GM19372 (cell line): ENCODE data around the gene ANKRD28.

Experiments used
- ATAC-seq: cut with Tn5 transposase; IDR thresholded peaks from one replicate; pipeline ENCODE4 v1.9.1; 2021; ENCODE audit warnings: mild to moderate bottlenecking, low read depth, moderate library complexity; ENCODE audit not compliant: unreplicated experiment

ANKRD28 gene

DNA sequence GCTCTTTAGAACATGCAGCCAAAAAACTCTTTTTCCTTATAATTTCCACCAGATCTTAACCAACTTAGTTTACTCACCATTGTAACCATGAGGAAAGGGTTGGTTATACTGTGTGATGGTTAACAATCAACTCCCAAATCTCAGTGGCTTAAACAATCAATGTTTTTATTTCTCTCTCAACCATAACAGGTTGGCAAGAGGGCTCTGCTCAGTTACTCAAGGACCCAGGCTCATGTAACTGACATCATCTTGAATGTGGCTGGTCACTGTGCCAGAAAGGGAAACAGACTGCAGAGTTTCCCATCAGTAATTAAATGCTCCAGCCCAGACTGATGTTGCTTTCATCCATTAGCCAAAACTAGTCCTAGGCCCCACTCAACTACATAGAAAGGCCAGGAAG is 69.0 kb downstream of the ANKRD28 start:
- ATAC-seq, result no peak

DNA sequence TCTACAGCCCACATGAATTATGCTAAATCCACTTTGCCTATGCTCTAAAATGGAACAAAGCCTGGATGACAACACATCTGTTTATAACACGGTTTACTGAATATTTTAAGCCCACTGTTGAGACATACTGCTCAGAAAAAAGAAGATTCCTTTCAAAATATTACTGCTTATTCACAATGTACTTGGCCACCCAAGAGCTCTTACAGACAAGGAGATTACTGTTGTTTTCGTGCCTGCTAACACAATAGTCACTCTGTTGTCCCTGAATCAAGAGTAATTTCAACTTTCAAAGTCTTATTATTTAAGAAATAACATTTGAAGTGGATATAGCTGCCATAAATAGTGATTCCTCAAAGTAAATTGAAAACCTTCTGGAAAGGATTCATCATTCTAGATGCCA is 70.9 kb downstream of the ANKRD28 start:
- no peak for ATAC-seq

GRCh38 chr3:15726043-15726442 is 71.7 kb downstream of the ANKRD28 start:
- ATAC-seq, result peak; percentile 78

- ATAC-seq, result no peak
Observed at GRCh38 chr3:15724446-15724845, 73.3 kb downstream of the ANKRD28 start.

DNA sequence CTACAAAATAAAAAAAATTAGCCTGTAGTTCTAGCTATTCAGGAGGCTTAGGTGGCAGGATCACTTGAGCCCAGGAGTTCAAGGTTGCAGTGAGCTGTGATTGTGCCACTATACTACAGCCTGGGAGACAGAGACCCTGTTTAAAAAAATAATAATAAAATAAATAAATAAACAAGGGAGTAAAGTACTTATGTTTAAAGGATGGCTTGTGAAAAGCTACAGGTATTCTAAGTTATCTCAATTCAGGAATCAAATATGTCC is 74.2 kb downstream of the ANKRD28 start:
- ATAC-seq, result no peak

DNA sequence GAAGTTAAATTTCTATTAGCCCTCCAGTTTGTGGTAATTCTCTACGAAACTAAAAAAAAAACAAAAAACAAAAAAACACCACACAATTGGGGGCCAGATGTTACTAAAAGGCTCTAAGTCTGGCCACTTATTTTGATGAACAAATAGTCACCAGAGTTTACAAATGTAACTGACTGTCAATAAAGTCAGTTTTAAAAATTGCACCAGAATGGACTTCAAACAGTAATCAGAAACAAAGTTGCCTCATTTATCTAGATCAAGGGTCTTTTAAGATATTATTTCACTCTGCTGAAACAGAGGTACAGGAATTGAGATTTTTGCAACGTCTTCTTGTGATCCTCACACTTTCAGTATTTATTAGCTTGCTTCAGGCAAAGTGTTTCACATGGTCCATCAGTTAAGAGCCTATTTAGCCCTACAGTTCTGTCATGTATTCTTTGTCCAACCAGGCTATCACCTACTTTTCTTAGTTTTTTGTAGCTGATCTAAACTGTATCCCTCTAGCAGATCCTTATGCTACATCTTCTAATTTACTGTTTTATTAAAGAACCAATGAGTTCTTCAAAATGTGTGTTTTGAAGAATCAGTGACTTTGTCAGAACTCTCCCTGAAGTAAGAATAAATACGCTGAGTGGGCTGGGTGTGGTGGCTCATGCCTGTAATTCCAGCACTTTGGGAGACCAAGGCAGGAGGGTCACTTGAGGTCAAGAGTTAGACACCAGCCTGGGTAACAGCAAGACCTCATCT is 74.7 kb downstream of the ANKRD28 start:
- no peak for ATAC-seq

DNA sequence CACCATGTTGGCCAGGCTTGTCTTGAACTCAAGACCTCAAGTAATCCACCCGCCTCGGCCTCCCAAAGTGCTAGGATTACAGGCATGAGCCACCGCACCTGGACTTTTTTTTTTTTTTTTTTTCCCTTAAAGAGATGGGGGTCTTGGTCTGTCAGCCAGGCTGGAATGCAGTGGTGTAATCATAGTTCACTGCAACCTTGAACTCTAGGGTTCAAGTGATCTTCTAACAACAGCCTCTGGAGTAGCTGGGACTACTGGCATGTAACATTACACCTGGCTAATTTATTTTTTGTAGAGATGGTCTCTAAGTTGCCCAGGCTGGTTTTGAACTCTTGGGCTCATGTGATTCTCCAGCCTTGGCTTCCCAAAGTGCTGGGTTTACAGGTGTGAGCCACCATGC is 81.6 kb downstream of the ANKRD28 start:
- no peak for ATAC-seq

DNA sequence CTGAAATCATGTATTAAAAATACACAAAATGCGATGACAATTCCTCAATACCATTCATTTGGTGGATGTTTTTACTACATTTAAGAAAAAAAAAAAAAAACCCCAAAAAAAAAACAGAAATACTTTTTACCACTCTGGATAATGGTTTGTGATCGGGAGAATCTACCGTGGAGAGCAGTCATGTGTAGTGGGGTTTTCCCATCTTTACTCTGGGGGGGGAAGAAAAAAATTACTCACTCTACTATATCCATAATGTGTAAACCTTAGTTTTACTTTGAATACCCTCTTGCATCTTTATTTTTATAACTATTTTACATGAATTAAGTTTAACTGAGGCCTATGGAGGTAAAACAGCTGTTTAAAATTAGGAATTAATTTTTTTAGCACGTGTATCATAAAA is 83.3 kb downstream of the ANKRD28 start:
- ATAC-seq, result no peak

DNA sequence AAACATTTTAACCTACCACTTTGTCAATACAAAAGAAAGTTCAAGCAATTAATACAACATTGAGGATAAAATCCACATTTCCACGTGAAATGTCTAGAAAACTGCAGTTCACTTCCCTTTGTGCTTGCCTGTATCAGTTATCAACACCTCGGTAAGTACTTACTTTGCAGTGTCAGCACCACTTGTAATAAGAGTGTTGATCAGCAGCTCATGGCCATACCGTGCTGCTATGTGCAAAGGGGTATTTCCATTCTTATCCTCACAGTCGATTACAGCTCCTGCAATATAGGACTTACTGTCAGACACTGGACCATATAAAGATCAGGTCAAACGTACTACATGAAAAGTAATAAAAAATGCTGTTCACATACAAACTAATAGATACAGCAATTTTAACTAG is 84.4 kb downstream of the ANKRD28 start:
- ATAC-seq, result no peak

- ATAC-seq, result no peak
Observed at GRCh38 chr3:15711281-15711680, 86.5 kb downstream of the ANKRD28 start.

DNA sequence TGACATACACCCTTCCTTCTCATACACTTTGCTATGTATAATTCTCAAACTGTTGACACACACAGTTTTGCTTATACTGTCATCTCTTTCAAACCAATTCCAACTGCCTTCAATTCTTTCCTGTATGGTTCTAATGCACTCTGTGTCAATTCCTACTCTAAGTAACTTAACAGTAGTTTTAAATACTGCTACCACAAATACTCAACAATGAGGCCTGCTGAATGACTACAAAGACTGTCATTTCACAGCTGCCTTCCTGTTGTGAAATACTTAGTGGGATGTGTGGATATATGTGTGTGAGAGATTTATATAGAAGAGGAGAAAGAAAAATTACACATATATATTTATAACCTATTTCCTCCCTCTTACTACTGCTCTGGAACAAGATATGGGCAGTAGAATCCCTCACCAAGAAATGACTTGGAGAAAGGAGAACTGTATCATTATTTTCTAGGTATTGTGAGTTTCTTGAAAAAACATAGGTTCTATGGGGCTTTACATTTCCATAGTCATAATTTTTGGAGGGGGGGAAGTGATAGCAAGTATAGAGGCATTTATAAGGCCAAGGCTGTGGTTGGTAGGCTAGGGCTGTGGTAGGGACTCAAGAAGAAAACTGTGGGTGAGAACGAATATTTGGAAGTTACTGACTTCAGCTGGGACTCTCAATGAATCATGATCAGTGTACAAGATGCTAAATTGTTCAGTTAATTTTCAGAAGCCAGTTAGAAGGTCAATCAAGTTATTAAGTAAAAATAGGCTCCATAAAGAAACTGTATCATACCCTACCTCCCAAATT is 88.7 kb downstream of the ANKRD28 start:
- no peak for ATAC-seq

DNA sequence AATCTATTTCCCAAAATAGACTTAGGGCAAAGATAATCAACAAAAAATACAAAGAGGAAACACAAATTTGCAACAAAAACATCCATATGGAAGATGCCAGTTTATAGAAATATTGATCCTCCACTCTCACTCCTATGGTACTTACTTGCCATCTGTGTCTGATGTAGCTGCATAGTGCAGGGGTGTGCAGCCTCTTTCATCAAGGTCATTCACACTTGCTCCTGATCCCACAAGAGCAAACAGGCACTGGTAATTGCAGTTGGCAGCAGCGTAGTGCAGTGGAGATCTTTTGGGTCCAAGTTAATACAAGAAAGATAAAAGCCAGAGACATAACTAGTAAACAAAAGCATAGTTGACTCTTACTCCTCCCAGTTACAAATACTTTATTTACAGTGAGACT is 90.0 kb downstream of the ANKRD28 start:
- ATAC-seq, result no peak

- ATAC-seq, result no peak
Observed at GRCh38 chr3:15703346-15703745, 94.4 kb downstream of the ANKRD28 start.

DNA sequence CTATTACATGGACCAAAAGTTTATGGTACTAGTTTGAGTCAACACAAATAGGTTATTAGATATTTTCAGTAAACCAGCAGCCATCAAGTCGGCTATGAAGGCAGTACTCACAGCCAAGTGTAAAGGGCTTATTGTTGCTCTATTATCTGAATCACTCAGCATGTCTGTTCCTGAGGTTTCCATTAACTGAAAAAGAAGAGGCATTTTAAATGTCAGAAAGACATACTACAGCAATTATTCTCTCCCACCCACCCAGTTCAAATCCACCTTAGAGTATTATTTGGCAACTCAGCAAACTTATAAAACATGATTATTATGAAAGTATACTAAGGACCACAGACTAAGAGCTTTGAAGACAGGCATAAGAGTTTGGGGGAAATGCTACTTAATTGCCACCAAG is 103.2 kb downstream of the ANKRD28 start:
- no peak for ATAC-seq

DNA sequence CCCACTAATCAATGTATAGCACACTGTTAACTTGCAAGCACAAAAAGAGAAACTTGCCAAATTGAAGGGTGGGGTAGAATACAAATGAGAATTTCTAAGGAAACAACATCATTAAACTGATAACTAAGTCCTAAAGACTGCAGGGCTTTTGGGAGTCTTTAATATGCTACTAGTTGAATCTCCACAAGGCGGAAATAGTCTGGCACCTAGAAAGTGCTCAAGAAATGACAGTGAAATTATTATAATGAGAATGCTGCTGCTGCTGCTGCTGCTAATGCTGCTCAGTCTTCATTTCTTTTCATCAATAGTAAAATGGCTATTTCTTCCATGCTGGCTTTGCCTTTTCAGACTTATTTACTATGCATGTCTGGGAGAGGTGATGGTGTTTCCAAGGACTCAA is 104.4 kb downstream of the ANKRD28 start:
- no peak for ATAC-seq

DNA sequence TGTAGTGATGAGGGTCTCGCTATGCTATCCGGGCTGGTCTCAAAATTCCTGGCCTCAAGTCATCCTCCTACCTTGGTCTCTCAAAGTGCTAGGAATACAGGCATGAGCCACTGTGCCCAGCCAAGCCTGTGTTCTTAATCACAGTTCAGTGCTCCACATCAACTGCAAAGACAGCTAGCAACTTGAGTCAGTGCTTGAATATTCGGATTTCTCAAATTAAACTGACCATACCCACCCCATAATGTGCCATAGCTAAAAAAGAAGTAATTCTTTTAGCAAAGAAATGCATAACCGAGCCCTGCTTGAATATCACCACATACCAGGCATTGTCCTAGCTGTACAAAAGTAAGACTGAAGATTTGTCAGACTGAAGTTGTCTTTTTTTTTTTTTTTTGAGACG is 107.0 kb downstream of the ANKRD28 start:
- no peak for ATAC-seq

DNA sequence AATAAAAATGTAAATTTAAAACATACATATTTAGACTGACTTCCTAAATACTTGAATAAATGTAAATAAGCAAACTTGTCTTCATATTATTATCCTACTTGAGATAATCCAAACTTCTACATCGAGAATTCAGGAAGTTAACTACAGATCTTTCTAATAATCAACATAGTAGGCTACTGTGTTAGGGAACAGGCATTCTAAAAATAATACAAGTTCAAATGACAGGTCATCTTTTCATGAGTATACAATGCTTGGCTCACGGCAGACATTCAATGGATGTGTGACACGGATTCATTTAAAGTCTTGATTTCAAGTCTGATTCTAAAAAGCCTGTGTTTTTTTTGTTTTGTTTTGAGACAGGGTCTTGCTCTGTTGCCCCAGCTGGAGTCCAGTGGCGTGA is 107.5 kb downstream of the ANKRD28 start:
- no peak for ATAC-seq

DNA sequence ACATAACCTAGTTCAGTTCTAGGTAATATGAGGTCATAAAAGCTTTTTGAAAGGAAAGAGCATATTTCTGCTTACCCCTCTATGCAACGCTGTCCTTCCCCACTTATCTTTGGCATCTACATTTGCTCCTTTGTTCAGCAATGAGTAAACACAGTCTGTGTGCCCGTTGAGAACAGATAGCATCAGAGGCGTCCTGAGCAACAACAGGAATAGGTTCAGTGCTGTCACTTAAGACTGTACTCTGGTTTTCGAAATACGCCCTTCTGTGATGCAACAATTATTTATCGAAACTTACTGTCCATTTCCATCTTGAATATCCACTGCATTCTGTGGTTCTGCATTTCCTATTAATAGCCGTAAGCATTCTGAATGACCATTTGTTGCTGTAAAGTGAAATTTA is 111.9 kb downstream of the ANKRD28 start:
- no peak for ATAC-seq

GRCh38 chr3:15683253-15683652 is 114.5 kb downstream of the ANKRD28 start:
- no peak for ATAC-seq

DNA sequence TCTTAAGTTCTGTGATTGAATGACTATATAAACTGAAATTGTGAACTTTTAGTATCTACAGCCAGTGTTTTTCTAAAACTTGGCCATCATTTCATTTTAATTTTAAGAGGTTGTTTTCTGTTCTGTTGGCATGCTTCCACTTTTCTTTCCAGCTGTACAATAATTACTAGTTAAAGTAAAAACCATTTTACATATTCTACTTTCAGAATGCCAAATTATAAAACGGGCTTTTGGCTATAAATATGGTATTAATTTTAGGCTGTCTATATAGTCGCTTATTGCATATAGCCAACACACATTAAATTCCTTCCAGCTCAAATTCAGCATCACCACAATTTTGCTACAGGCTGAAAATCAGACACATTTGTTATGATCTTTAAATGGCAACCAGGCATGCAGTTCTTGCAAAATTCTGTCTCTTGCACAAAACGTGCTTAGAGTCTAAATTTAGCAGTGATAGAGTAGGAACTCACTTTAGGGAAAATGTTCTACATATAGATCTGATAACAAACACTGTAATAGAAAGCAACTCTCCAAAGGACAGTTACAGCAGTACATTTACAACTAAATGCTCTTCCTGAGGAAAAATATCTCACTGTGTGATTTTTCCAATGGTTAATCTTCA is 115.1 kb downstream of the ANKRD28 start:
- ATAC-seq, result no peak

DNA sequence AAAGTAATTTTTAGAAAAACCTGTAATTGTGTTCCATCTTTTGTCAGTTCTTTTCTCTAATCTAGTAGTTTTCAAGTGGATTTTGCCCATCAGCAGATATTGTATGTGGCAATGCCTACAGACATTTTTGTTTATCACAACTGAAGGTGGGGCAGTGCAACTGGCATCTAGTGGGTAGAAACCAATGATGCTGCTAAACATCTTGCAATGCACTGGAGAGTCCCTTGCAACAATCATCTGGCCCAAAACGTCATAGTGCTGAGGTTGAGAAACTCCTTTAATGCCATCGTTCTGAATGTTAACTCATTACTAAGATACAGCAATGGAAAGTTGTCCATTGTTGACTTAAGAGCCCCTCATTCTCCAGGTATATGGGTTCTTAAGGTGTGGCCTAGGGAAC is 116.1 kb downstream of the ANKRD28 start:
- ATAC-seq, result no peak

- no peak for ATAC-seq
Observed at GRCh38 chr3:15679306-15679705, 118.5 kb downstream of the ANKRD28 start.
